Esophagus (tissue), 2 donors: ENCODE measurements around the gene KCNJ18. TPM values are rescaled to one million over a fixed set of nuclear protein-coding genes. Genes with fewer than 3 reads are reported as not detected.
"Not testable (repeated sequence)": the region's sequence is repeated elsewhere in the genome, so short reads cannot be mapped to it uniquely, and the experiment has no call there.

Experiments
- H3K27ac ChIP-seq, 2 donors: one replicate each; pipeline ENCODE4 v1.5.1; 2013; ENCODE audit warnings: low read depth in 2 of 2, mild to moderate bottlenecking in 2 of 2, inconsistent platforms in 1 of 2, low read length in 1 of 2, moderate library complexity in 1 of 2
- H3K27me3 ChIP-seq, 2 donors: one replicate each; pipeline ENCODE4 v1.6.1; 2013; ENCODE audit warnings: low read length in 2 of 2, control low read depth in 1 of 2, mild to moderate bottlenecking in 1 of 2; ENCODE audit not compliant: insufficient read depth in 2 of 2, control insufficient read depth in 1 of 2
- H3K36me3 ChIP-seq, 2 donors: one replicate each; pipeline ENCODE4 v1.6.1; 2013; ENCODE audit warnings: low read length in 1 of 2; ENCODE audit not compliant: control insufficient read depth in 2 of 2, insufficient read depth in 2 of 2
- H3K4me1 ChIP-seq, 2 donors: one replicate each; pipeline ENCODE4 v1.6.1; 2013; ENCODE audit warnings: low read length in 1 of 2; ENCODE audit not compliant: control insufficient read depth in 2 of 2, insufficient read depth in 2 of 2
- H3K4me3 ChIP-seq, 2 donors: one replicate each; pipeline ENCODE4 v1.5.1; 2013; ENCODE audit warnings: low read length in 2 of 2, mild to moderate bottlenecking in 2 of 2, low read depth in 1 of 2, moderate library complexity in 1 of 2
- H3K9me3 ChIP-seq, 2 donors: one replicate each; pipeline ENCODE4 v1.6.1; 2013; ENCODE audit warnings: mild to moderate bottlenecking in 2 of 2, low read depth in 1 of 2, low read length in 1 of 2, moderate library complexity in 1 of 2; ENCODE audit not compliant: control insufficient read depth in 2 of 2, insufficient read depth in 1 of 2
- WGBS, 2 donors: extraction: QIAGEN DNeasy Blood & Tissue Kit; methylation state at CpG; one replicate each; pipeline ENCODE4 v1.1.7; 2013; 5-methylcytosine and 5-hydroxymethylcytosine counted together
- polyA plus RNA-seq, 2 donors: library from polyadenylated mRNA; stranded (reverse); fragments of 200-250 nt; gene quantifications; one replicate each; pipeline ENCODE4 v1.2.3, GENCODE V29; 2013
- donor health status: healthy with polysubstance abuse.
- donor health status: Bipolar disorder and iron deficiency.

The KCNJ18 gene
- polyA plus RNA-seq, 2 donors = 0.11 to 0.24 TPM

- peaks cover 14% of the 10 kb centered on the region in 2 donors for H3K9me3 ChIP-seq
- not testable (repeated sequence) for H3K4me3 ChIP-seq, H3K36me3 ChIP-seq, H3K27me3 ChIP-seq, H3K4me1 ChIP-seq, H3K27ac ChIP-seq
- 48 to 58% methylated on average over 8 of the region's 8 CpGs for WGBS, 2 donors
Observed at GRCh38 chr17:21670361-21671155, 21.8 kb upstream of the KCNJ18 start.

DNA sequence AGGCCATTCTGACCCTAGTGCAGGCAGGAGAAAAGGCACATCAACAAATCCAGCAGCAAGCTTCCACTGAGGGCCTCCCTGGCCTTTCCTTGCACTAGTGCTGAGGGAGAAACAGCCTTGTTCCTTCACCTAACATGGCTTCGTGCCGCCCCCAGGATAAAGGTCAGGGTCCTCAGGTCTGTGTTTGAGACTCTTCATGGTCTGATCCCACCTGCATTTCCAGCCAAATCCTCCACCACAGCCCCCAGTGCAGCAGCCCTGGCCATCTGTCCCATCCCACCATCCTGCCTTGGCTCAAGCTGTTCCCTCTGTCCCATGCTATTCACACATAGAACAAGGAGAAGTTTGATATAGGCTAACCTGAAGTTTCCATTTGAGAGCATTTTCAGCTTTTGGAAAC is 20.9 kb upstream of the KCNJ18 start:
- not testable (repeated sequence) for H3K4me1 ChIP-seq, H3K27ac ChIP-seq, H3K4me3 ChIP-seq, H3K27me3 ChIP-seq, H3K36me3 ChIP-seq
- H3K9me3 ChIP-seq = peaks cover 10% of the 10 kb centered on the region in 2 donors
- 88% methylated on average over 2 of the region's 2 CpGs for WGBS, 2 donors

GRCh38 chr17:21671871-21672270 is 20.5 kb upstream of the KCNJ18 start:
- 77 to 78% methylated on average over 4 of the region's 4 CpGs for WGBS, 2 donors
- peaks cover 9 to 10% of the 10 kb centered on the region in 2 donors for H3K9me3 ChIP-seq

DNA sequence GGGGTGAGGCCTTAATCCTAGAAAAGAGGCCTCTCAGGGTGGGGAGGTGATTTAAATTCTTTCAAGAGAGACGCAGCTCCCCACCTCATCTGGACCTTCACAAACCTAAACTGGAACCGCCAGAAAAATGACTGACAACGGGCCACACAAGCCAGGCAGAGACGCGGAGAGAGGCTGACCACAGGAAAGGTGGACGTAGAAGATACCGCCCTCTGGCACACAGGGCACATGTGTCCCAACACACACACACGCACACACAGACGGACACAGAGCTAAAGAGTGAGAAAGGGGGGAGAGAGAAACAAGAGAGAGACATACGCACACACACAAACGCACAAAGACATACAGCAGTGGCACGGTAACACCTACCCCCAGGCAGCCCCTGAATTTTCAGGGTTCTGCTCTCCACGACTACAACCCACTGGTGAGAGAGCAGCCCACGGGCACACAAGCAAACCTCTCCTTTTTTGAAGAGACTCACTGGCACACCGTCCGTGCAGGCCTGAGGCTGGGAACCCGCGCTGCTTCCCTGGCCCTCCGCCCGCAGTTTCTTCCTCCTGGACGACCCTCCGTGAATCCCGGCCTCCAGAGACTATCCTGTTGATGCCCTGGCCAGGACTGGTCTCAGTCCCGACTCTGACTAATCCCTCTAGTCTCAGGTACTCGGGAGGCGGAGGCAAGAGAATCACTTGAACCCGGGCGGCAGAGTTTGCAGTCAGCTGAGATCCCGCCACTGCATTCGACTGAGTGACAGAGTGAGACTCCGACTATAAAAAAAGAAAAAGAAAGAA is 18.7 kb upstream of the KCNJ18 start:
- H3K36me3 ChIP-seq, H3K27me3 ChIP-seq, H3K4me3 ChIP-seq, H3K4me1 ChIP-seq, H3K27ac ChIP-seq: not testable (repeated sequence)
- peaks cover 9 to 10% of the 10 kb centered on the region in 2 donors for H3K9me3 ChIP-seq
- WGBS, 2 donors = 85 to 87% methylated on average over 31 of the region's 31 CpGs

More at GRCh38 chr17:21671871-21672270, 20.5 kb upstream of the KCNJ18 start:
- not testable (repeated sequence) for H3K36me3 ChIP-seq, H3K27me3 ChIP-seq, H3K4me3 ChIP-seq, H3K4me1 ChIP-seq, H3K27ac ChIP-seq

DNA sequence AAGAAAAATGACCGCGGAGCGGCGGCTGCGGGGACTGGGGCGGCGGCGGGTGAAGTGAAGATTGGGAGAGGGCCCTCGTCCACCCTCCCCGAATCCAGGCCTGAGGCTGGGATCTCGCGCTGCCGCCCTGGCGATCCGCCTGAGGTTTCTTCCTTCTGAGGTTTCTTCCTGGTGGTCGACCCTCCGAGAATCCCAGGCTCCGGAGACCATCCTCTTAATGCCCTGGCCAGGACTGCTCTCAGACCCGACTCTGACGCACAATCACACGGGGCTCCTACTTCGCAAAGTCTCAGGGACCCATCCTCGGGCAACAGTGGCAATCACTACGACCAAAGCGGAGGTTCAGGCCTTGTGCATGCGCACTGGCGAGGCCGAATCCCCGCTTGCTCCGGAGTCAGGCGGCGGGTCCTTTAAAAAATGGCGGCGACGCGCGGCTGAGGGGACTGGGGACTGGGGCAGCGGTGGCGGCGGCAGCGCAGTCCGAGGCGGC is 18.0 kb upstream of the KCNJ18 start:
- no peaks in the 10 kb centered on the region for H3K27me3 ChIP-seq
- peaks cover 9 to 10% of the 10 kb centered on the region in 2 donors for H3K9me3 ChIP-seq
- no peak overlapping the region for H3K27ac ChIP-seq
- no peaks in the 10 kb centered on the region for H3K4me1 ChIP-seq
- no peaks in the 10 kb centered on the region for H3K36me3 ChIP-seq
- no peak overlapping the region for H3K4me3 ChIP-seq
- 87 to 90% methylated on average over 43 of the region's 43 CpGs for WGBS, 2 donors

GRCh38 chr17:21674891-21675738 is 17.2 kb upstream of the KCNJ18 start:
- not testable (repeated sequence) for H3K36me3 ChIP-seq, H3K4me3 ChIP-seq, H3K27me3 ChIP-seq, H3K4me1 ChIP-seq, H3K27ac ChIP-seq
- WGBS, 2 donors = 75 to 81% methylated on average over 17 of the region's 17 CpGs
- peaks cover 8 to 11% of the 10 kb centered on the region in 2 donors for H3K9me3 ChIP-seq

DNA sequence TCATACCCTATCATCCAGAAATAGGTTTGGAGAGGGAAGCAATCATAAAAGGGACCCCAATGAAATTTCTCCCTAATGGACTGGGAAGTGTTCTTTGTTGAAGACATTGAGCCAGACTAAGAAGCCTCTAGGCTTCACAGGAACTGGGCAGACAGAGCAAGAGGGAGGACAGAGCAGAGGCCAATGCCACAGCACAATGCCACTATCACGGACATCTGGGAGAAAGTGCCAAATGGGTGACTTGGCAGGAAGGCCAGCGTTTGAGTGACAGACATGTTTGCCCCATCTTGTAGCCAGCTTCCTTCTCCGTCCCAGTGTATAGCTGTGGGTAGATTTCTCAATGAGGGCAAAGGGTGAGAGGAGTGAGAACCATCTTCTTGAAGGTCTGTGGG is 16.6 kb upstream of the KCNJ18 start:
- WGBS, 2 donors = 82 to 86% methylated on average over 3 of the region's 3 CpGs

DNA sequence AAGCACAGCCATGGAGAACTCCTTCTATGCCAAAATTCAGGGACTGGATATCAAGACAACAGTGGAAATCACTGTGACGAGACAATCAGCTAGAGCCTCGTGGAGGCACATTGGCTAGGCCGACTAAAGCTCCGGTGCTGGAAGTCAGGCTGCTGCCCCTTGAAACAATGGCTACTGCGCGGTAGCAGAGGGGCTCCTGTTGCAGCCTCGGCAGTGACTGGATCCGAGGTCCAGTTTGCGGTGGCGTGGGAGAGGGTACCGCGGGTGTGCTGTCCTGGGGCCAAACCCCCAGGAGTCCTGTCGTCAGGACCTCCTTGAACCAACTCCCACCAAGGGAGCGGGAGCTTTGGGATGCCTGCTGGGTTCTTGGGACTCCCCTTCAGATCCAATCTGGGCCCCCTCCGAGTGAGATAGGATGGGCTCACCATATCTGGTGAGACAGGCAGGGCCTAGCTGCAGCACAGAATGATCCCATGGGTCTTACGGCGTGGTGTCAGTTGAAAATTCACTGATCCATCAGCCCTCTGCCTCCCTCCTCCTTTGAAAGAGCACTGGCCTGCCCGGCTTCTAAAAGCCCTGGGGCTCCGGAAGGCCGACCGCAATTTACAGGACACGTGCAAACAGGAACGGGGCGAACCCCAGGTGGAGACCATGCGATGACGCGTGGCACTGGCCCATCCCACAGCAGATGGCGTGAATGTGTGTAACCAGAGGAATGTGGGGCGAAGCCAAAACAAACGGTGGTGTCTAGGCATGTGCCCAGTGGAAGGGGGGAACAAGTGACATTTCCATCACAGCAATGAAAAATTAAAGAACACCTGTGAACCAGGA is 15.8 kb upstream of the KCNJ18 start:
- Histone ChIP-seq H3K4me3 (no peak overlapping the region), H3K27me3 (no peaks in the 10 kb centered on the region), H3K27ac (no peak overlapping the region), H3K4me1 (no peaks in the 10 kb centered on the region), H3K36me3 (no peaks in the 10 kb centered on the region), H3K9me3 (peaks cover 8 to 11% of the 10 kb centered on the region in 2 donors)
- 74 to 75% methylated on average over 30 of the region's 30 CpGs for WGBS, 2 donors

More for the DNA sequence above, 16.6 kb upstream of the KCNJ18 start:
- H3K36me3 ChIP-seq, H3K4me1 ChIP-seq, H3K27me3 ChIP-seq, H3K27ac ChIP-seq, H3K4me3 ChIP-seq: not testable (repeated sequence)
- H3K9me3 ChIP-seq = peaks cover 8 to 11% of the 10 kb centered on the region in 2 donors
